Measurements from ENCODE around the gene POC1B.

DNA sequence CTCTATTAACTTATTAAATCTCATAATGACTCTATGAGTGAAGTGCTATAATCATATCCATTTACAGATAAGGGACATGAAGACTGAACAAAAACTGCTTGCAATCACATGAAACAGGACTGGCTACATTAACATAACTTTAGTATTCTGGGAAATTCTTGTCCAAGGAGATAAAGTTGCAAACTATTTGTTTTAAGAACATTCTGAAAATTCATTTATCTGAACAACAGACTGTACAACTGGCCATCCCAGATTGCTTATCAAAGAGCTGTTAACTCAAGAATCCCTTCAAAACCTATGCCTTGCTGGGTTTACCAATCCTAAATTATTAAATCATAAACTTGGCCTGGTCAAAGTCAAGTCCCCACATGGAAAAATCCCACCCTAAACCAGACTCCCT, 39.2 kb upstream of the POC1B start:
- TF ChIP-seq ZNF317 (CRISPR knock-in tag; IDR thresholded peaks at IDR 0.05; ENCODE audit: borderline replicate concordance, low read depth) (no peak), CTCF (IDR thresholded peaks at IDR 0.05) (no peak), SP1 (CRISPR knock-in tag; conservative IDR thresholded peaks at IDR 0.05) (no peak), ZNF219 (CRISPR knock-in tag; IDR thresholded peaks at IDR 0.05; ENCODE audit: borderline replicate concordance) (no peak), JUN (CRISPR knock-in tag; IDR thresholded peaks at IDR 0.05) (no peak), CREM (CRISPR knock-in tag; IDR thresholded peaks at IDR 0.05) (no peak), CREB1 (CRISPR knock-in tag; IDR thresholded peaks at IDR 0.05) (no peak), CBFB (CRISPR knock-in tag; IDR thresholded peaks at IDR 0.05; ENCODE audit: low read depth) (no peak), PREB (CRISPR knock-in tag; IDR thresholded peaks at IDR 0.05; ENCODE audit: borderline replicate concordance) (no peak)
- TF ChIP-seq, protein P1, sequence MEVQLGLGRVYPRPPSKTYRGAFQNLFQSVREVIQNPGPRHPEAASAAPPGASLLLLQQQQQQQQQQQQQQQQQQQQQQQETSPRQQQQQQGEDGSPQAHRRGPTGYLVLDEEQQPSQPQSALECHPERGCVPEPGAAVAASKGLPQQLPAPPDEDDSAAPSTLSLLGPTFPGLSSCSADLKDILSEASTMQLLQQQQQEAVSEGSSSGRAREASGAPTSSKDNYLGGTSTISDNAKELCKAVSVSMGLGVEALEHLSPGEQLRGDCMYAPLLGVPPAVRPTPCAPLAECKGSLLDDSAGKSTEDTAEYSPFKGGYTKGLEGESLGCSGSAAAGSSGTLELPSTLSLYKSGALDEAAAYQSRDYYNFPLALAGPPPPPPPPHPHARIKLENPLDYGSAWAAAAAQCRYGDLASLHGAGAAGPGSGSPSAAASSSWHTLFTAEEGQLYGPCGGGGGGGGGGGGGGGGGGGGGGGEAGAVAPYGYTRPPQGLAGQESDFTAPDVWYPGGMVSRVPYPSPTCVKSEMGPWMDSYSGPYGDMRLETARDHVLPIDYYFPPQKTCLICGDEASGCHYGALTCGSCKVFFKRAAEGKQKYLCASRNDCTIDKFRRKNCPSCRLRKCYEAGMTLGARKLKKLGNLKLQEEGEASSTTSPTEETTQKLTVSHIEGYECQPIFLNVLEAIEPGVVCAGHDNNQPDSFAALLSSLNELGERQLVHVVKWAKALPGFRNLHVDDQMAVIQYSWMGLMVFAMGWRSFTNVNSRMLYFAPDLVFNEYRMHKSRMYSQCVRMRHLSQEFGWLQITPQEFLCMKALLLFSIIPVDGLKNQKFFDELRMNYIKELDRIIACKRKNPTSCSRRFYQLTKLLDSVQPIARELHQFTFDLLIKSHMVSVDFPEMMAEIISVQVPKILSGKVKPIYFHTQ (CRISPR knock-in tag; IDR thresholded peaks at IDR 0.05), result no peak

All from WTC11 (cell line).